Neutrophil (primary cell): Measurements from ENCODE around the gene CELA1.

Experiments
- H3K27ac ChIP-seq: fragments of 200-600 bp; sonication (generic); 2 replicates; pipeline ENCODE4 v1.5.1; 2016; ENCODE audit warnings: mild to moderate bottlenecking, moderate library complexity
- H3K27me3 ChIP-seq: fragments of 200-600 bp; sonication (generic); 2 replicates; pipeline ENCODE4 v1.6.0; 2016; ENCODE audit warnings: mild to moderate bottlenecking
- H3K36me3 ChIP-seq: fragments of 200-600 bp; sonication (generic); 2 replicates; pipeline ENCODE4 v1.5.1; 2017
- H3K4me1 ChIP-seq, 2 experiments: fragments of 200-600 bp in 1 of 2; sonication (generic) in 1 of 2; 1 replicate in 1 of 2; 2 replicates in 1 of 2; pipeline versions ENCODE4 v1.5.1 to v1.6.1; 2013 to 2016; ENCODE audit warnings: low read depth in 1 of 2, low read length in 1 of 2, mild to moderate bottlenecking in 1 of 2, moderate library complexity in 1 of 2; ENCODE audit not compliant: control insufficient read depth in 1 of 2, insufficient read depth in 1 of 2
- H3K4me3 ChIP-seq, 2 experiments: fragments of 200-600 bp in 1 of 2; sonication (generic) in 1 of 2; 1 replicate in 1 of 2; 2 replicates in 1 of 2; pipeline ENCODE4 v1.5.1; 2013 to 2016; ENCODE audit warnings: low read depth in 1 of 2, low read length in 1 of 2, mild to moderate bottlenecking in 1 of 2, moderate library complexity in 1 of 2
- H3K9me3 ChIP-seq: fragments of 200-600 bp; sonication (generic); 2 replicates; pipeline ENCODE4 v1.5.1; 2016
- TF ChIP-seq, protein P1 (sequence below): fragments of 200-600 bp; sonication (generic); IDR thresholded peaks from 2 replicates; pipeline ENCODE4 v1.5.1; 2016; ENCODE audit warnings: antibody characterized with exemption

The CELA1 gene

DNA sequence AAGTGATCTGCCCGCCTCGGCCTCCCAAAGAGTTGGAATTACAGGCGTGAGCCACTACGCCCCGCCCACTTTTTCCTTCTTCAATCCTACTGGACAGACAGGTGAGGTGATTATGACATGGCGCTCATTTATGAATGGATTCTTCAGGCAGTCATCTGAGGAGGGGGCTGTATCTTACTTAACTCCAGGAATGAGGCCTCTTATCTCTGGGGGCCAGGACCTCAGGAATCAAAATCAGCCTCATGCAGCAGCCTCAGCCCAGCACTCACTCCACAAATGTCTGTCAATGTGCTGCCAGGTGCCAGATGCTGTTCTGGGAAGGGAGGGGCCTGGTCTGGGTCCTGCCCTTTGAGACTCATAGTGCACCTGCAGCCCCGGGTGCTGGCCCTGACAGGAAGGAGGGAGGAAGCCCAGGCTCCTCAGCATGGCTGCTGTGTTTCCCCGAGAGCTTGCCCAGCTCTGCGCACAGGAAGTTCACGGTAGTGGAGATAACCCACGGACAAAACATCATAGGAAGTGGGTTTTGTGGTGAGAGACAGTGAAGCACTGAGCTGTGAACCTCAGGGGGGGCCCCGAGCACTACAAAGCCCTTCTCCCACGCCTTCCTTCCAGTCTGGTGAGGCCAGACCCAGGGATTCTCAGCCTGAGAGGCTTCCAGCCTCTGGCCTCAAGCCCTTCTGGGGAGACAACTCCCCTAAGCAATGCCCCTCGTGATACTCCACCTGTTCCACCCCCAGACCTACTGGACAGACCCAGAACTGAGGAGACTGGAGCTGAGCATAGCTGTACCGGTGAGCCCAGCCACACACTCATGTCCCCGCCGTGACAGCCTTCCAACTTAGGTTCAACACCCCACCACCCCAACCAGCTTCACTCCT is 22.4 kb upstream of the CELA1 start:
- Histone ChIP-seq H3K9me3 (no peaks in the 10 kb centered on the region), H3K27me3 (no peaks in the 10 kb centered on the region), H3K4me1 (peaks cover 12 to 24% of the 10 kb centered on the region in 2 experiments), H3K27ac (peak overlapping the region; percentile 62), H3K36me3 (no peaks in the 10 kb centered on the region), H3K4me3 (peak overlapping the region; percentile 18 to 38)
- TF ChIP-seq, protein P1, sequence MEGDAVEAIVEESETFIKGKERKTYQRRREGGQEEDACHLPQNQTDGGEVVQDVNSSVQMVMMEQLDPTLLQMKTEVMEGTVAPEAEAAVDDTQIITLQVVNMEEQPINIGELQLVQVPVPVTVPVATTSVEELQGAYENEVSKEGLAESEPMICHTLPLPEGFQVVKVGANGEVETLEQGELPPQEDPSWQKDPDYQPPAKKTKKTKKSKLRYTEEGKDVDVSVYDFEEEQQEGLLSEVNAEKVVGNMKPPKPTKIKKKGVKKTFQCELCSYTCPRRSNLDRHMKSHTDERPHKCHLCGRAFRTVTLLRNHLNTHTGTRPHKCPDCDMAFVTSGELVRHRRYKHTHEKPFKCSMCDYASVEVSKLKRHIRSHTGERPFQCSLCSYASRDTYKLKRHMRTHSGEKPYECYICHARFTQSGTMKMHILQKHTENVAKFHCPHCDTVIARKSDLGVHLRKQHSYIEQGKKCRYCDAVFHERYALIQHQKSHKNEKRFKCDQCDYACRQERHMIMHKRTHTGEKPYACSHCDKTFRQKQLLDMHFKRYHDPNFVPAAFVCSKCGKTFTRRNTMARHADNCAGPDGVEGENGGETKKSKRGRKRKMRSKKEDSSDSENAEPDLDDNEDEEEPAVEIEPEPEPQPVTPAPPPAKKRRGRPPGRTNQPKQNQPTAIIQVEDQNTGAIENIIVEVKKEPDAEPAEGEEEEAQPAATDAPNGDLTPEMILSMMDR = no peak

DNA sequence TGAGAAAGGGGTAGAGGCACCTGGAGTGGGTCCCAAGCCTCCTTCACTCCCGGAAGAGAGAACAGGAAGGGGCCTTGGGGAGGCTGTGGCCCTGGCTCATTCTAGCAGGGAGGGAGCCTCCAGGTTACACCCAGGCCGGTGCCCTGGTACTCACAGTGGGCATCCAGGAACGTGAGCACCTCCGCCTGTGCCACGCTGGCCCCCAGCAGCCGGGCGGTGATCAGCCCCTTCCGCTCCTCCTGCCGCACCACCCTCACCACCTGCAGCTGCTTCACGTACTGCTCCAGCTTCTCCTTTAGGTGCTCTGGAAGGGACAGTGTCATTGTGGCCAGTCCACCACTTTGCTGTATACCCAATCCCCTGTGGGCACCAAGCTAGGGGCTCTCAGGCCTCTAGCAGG is 18.8 kb upstream of the CELA1 start:
- Histone ChIP-seq H3K36me3 (no peaks in the 10 kb centered on the region), H3K27ac (no peak overlapping the region), H3K4me1 (peaks cover 12 to 18% of the 10 kb centered on the region in 2 experiments), H3K9me3 (no peaks in the 10 kb centered on the region), H3K27me3 (no peaks in the 10 kb centered on the region), H3K4me3 (no peak overlapping the region)
- TF ChIP-seq, protein P1 = no peak

DNA sequence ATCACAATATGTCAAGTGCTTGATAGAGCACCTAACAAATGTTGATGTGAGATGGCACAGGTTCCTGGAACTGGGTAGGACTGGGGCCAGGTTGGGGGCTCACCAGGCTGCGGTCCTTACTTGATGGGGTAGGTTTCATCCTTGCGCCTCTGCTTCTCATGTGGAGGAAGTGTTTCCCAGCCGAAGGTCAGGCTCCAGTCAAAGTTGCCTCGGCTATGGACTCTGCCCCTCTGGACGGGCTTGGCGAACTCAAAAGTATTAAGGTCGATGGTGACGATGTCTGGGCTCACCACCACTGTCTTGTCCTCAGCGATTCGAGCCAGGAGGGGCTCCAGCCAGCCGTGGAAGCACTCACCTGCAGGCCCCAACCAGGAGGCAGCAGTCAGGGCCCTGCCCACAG is 17.5 kb upstream of the CELA1 start:
- TF ChIP-seq, protein P1 = no peak
- no peaks in the 10 kb centered on the region for H3K9me3 ChIP-seq

DNA sequence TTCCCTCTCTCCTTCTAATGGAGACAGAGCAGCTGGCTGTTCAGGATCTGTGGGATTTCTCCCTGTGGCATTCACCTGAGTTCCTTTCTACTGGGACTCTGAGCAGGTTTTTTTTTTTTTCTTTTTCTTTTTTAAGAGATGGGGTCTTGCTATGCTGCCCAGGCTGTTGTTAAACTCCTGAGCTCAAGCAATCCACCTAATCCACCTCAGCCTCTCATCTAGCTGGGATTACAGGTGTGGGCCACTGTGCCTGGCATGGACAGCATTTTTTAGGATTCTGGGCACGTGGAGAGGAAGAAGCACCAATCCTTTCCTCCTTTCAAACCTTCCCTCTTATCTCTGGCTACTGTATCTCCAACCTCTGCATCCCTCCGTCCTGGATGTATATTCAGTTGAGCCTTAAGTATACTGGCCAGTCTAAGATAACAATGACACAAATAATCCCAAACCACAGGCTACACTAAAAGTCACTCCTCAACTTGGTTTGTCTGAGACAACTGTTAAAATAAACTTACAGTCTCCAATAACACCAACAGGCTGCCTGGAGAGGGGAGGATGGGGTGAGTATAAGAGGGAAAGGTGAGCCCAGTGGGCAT is 16.4 kb upstream of the CELA1 start:
- Histone ChIP-seq H3K27me3 (no peaks in the 10 kb centered on the region), H3K36me3 (no peaks in the 10 kb centered on the region), H3K4me1 (no peaks in the 10 kb centered on the region), H3K27ac (no peak overlapping the region), H3K4me3 (no peak overlapping the region), H3K9me3 (no peaks in the 10 kb centered on the region)
- TF ChIP-seq, protein P1 = no peak

More for the DNA sequence above, 17.5 kb upstream of the CELA1 start:
- Histone ChIP-seq H3K27ac (no peak overlapping the region), H3K36me3 (no peaks in the 10 kb centered on the region), H3K4me3 (no peak overlapping the region), H3K27me3 (no peaks in the 10 kb centered on the region), H3K4me1 (peaks cover 5 to 7% of the 10 kb centered on the region in 2 experiments)

DNA sequence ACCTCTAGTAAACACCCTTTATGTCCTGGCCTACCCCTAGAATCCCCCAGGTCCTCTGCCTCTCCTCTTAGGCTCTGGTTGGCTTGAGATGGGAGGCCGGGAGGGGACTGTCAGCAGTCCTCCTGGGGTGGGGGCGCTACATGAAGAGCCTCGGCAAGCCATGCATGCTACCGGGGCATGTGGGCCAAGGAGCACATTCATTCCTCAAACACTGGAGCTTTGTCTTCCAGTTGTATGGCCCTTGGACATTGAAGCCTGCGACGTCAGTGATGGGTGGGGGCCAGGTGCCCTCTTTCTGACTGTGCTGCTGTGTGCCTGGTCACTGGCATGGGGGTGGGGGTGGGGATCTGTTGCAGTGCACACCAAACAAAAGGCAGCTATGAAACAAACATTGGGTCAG is 15.8 kb upstream of the CELA1 start:
- Histone ChIP-seq H3K4me1 (no peaks in the 10 kb centered on the region), H3K4me3 (no peak overlapping the region)
- TF ChIP-seq, protein P1 = no peak

More for the DNA sequence above, 15.8 kb upstream of the CELA1 start:
- Histone ChIP-seq H3K36me3 (no peaks in the 10 kb centered on the region), H3K9me3 (no peaks in the 10 kb centered on the region), H3K27me3 (no peaks in the 10 kb centered on the region), H3K27ac (no peak overlapping the region)
